HEK293 (cell line): ENCODE results near the gene ZDHHC17.

Source experiments
- BCL11B ChIP-seq: fragments of 450-650 bp; formaldehyde crosslinking; IDR thresholded peaks from 2 replicates; pipeline ENCODE4 v1.5.1; 2016; ENCODE audit warnings: low read depth, missing biosample characterization, missing genetic modification characterization
- HOXA7 ChIP-seq: sonication (generic); formaldehyde crosslinking; IDR thresholded peaks from 2 replicates; pipeline ENCODE4 v1.8.1; 2022; ENCODE audit warnings: missing genetic modification reagents, borderline replicate concordance
- KLF10 ChIP-seq: fragments of 450-650 bp; IDR thresholded peaks from 2 replicates; pipeline ENCODE4 v1.5.1; 2018; ENCODE audit warnings: missing biosample characterization, mild to moderate bottlenecking, missing genetic modification characterization
- KLF7 ChIP-seq: fragments of 450-650 bp; formaldehyde crosslinking; IDR thresholded peaks from 2 replicates; pipeline ENCODE4 v1.5.1; 2016; ENCODE audit warnings: missing biosample characterization, missing genetic modification characterization, borderline replicate concordance
- KLF9 ChIP-seq: fragments of 450-650 bp; formaldehyde crosslinking; IDR thresholded peaks from 2 replicates; pipeline ENCODE4 v1.5.1; 2016; ENCODE audit warnings: missing biosample characterization, missing genetic modification characterization, low read depth
- MZF1 ChIP-seq: fragments of 450-650 bp; formaldehyde crosslinking; IDR thresholded peaks from 2 replicates; pipeline ENCODE4 v1.5.1; 2017; ENCODE audit warnings: missing biosample characterization, missing genetic modification characterization, borderline replicate concordance
- PRDM10 ChIP-seq: fragments of 450-650 bp; formaldehyde crosslinking; IDR thresholded peaks from 2 replicates; pipeline ENCODE4 v1.5.1; 2016; ENCODE audit warnings: missing biosample characterization, missing genetic modification characterization
- WT1 ChIP-seq: fragments of 450-650 bp; formaldehyde crosslinking; IDR thresholded peaks from 2 replicates; pipeline ENCODE4 v1.5.1; 2016; ENCODE audit warnings: missing biosample characterization, missing genetic modification characterization
- ZBTB48 ChIP-seq: fragments of 450-650 bp; formaldehyde crosslinking; IDR thresholded peaks from 2 replicates; pipeline ENCODE4 v1.5.1; 2016; ENCODE audit warnings: missing biosample characterization, missing genetic modification characterization
- ZFP3 ChIP-seq: fragments of 450-650 bp; formaldehyde crosslinking; IDR thresholded peaks from 2 replicates; pipeline ENCODE4 v1.5.1; 2016; ENCODE audit warnings: low read depth, missing biosample characterization, missing genetic modification characterization
- ZFP37 ChIP-seq: fragments of 450-650 bp; formaldehyde crosslinking; IDR thresholded peaks from 2 replicates; pipeline ENCODE4 v1.5.1; 2016; ENCODE audit warnings: missing biosample characterization, missing genetic modification characterization
- ZNF146 ChIP-seq: fragments of 450-650 bp; formaldehyde crosslinking; IDR thresholded peaks from 2 replicates; pipeline ENCODE4 v1.5.1; 2016; ENCODE audit warnings: missing biosample characterization, missing genetic modification characterization
- ZNF148 ChIP-seq: fragments of 450-650 bp; formaldehyde crosslinking; IDR thresholded peaks from 2 replicates; pipeline ENCODE4 v1.5.0; 2017; ENCODE audit warnings: missing biosample characterization, missing genetic modification characterization, borderline replicate concordance
- ZNF169 ChIP-seq: fragments of 450-650 bp; formaldehyde crosslinking; IDR thresholded peaks from 2 replicates; pipeline ENCODE4 v1.5.1; 2016; ENCODE audit warnings: missing biosample characterization, missing genetic modification characterization
- ZNF24 ChIP-seq: fragments of 450-650 bp; formaldehyde crosslinking; IDR thresholded peaks from 2 replicates; pipeline ENCODE4 v1.5.1; 2016; ENCODE audit warnings: missing biosample characterization, missing genetic modification characterization
- ZNF292 ChIP-seq: fragments of 450-650 bp; formaldehyde crosslinking; IDR thresholded peaks from 2 replicates; pipeline ENCODE4 v1.5.1; 2016; ENCODE audit warnings: low read depth, missing biosample characterization, missing genetic modification characterization, borderline replicate concordance
- ZNF302 ChIP-seq: fragments of 450-650 bp; formaldehyde crosslinking; IDR thresholded peaks from 2 replicates; pipeline ENCODE4 v1.5.1; 2016; ENCODE audit warnings: missing biosample characterization, missing genetic modification characterization, low read depth
- ZNF324 ChIP-seq: fragments of 450-650 bp; formaldehyde crosslinking; IDR thresholded peaks from 2 replicates; pipeline ENCODE4 v1.5.1; 2016; ENCODE audit warnings: missing biosample characterization, missing genetic modification characterization
- ZNF366 ChIP-seq: fragments of 450-650 bp; formaldehyde crosslinking; conservative IDR thresholded peaks from 2 replicates; pipeline ENCODE4 v1.5.1; 2016; ENCODE audit warnings: missing biosample characterization, missing genetic modification characterization
- ZNF423 ChIP-seq: fragments of 450-650 bp; formaldehyde crosslinking; IDR thresholded peaks from 2 replicates; pipeline ENCODE4 v1.5.1; 2016; ENCODE audit warnings: missing biosample characterization, missing genetic modification characterization
- ZNF426 ChIP-seq: fragments of 450-650 bp; formaldehyde crosslinking; IDR thresholded peaks from 2 replicates; pipeline ENCODE4 v1.5.1; 2017; ENCODE audit warnings: missing biosample characterization, missing genetic modification characterization, mild to moderate bottlenecking, inconsistent platforms, moderate library complexity
- ZNF433 ChIP-seq: fragments of 450-650 bp; formaldehyde crosslinking; IDR thresholded peaks from 2 replicates; pipeline ENCODE4 v1.5.1; 2016; ENCODE audit warnings: missing biosample characterization, missing genetic modification characterization, low read depth
- ZNF510 ChIP-seq: fragments of 450-650 bp; formaldehyde crosslinking; IDR thresholded peaks from 2 replicates; pipeline ENCODE4 v1.5.1; 2018; ENCODE audit warnings: mild to moderate bottlenecking, missing genetic modification characterization, missing biosample characterization; ENCODE audit not compliant: insufficient replicate concordance
- ZNF521 ChIP-seq: fragments of 450-650 bp; formaldehyde crosslinking; IDR thresholded peaks from 2 replicates; pipeline ENCODE4 v1.5.1; 2017; ENCODE audit warnings: missing biosample characterization, mild to moderate bottlenecking, missing genetic modification characterization
- ZNF544 ChIP-seq: fragments of 450-650 bp; formaldehyde crosslinking; IDR thresholded peaks from 2 replicates; pipeline ENCODE4 v1.5.0; 2017; ENCODE audit warnings: missing biosample characterization, missing genetic modification characterization
- ZNF561 ChIP-seq: fragments of 450-650 bp; IDR thresholded peaks from 2 replicates; pipeline ENCODE4 v1.5.1; 2018; ENCODE audit warnings: missing biosample characterization, missing genetic modification characterization, borderline replicate concordance
- ZNF704 ChIP-seq: fragments of 450-650 bp; formaldehyde crosslinking; IDR thresholded peaks from 2 replicates; pipeline ENCODE4 v1.5.1; 2016; ENCODE audit warnings: missing biosample characterization, missing genetic modification characterization
- ZNF76 ChIP-seq: fragments of 450-650 bp; formaldehyde crosslinking; IDR thresholded peaks from 2 replicates; pipeline ENCODE4; 2016; ENCODE audit warnings: low read depth, missing biosample characterization, missing genetic modification characterization, borderline replicate concordance
- ZNF843 ChIP-seq: fragments of 450-650 bp; formaldehyde crosslinking; IDR thresholded peaks from 2 replicates; pipeline ENCODE4 v1.5.1; 2016; ENCODE audit warnings: missing biosample characterization, missing genetic modification characterization
- ZSCAN23 ChIP-seq: fragments of 450-650 bp; formaldehyde crosslinking; IDR thresholded peaks from 2 replicates; pipeline ENCODE4 v1.5.1; 2016; ENCODE audit warnings: missing biosample characterization, missing genetic modification characterization
- ZSCAN5A ChIP-seq: fragments of 450-650 bp; formaldehyde crosslinking; IDR thresholded peaks from 2 replicates; pipeline ENCODE4 v1.5.1; 2016; ENCODE audit warnings: missing biosample characterization, missing genetic modification characterization
- ZXDB ChIP-seq: fragments of 450-650 bp; formaldehyde crosslinking; IDR thresholded peaks from 2 replicates; pipeline ENCODE4 v1.5.1; 2016; ENCODE audit warnings: missing biosample characterization, missing genetic modification characterization

Gene ZDHHC17

GRCh38 chr12:76878099-76878898, 114.4 kb downstream of the ZDHHC17 start (continued):
- TF ChIP-seq ZSCAN23 (no peak), ZBTB48 (no peak; the same call in none of the 2 replicates), ZNF366 (tag by site-specific recombination) (no peak), ZNF561 (tag by site-specific recombination) (peak; percentile 31; the same call in 1 of the 2 replicates), ZNF704 (no peak), ZFP37 (tag by site-specific recombination) (no peak), ZNF843 (tag by site-specific recombination) (no peak), ZNF76 (tag by site-specific recombination) (no peak; the same call in 1 of the 2 replicates), KLF10 (no peak; the same call in 1 of the 2 replicates), ZNF148 (tag by site-specific recombination) (no peak), ZNF423 (tag by site-specific recombination) (peak; percentile 46; the same call in 1 of the 2 replicates), ZNF24 (no peak), ZNF510 (tag by site-specific recombination) (no peak), HOXA7 (CRISPR knock-in tag) (no peak), ZNF433 (tag by site-specific recombination) (no peak), KLF7 (0 out of 2 replicates have a peak, but pooled peaks have one; percentile 12), PRDM10 (tag by site-specific recombination) (peak; percentile 91), ZNF302 (no peak), BCL11B (tag by site-specific recombination) (no peak), ZNF146 (tag by site-specific recombination) (no peak), ZXDB (tag by site-specific recombination) (peak; percentile 49), ZNF292 (tag by site-specific recombination) (no peak), ZNF426 (tag by site-specific recombination) (no peak), ZNF169 (tag by site-specific recombination) (no peak), KLF9 (tag by site-specific recombination) (no peak), ZSCAN5A (tag by site-specific recombination) (no peak; the same call in 1 of the 2 replicates), WT1 (tag by site-specific recombination) (no peak), ZNF544 (no peak), ZFP3 (tag by site-specific recombination) (no peak), MZF1 (tag by site-specific recombination) (no peak), ZNF324 (tag by site-specific recombination) (no peak), ZNF521 (no peak)
